ENCODE results near the gene MYO15B. TPM values are rescaled to one million over a fixed set of nuclear protein-coding genes. Genes with fewer than 3 reads are reported as not detected.

MYO15B gene
- polyA plus RNA-seq, 1 donor from 2014 or later, result 2.4 TPM

DNA sequence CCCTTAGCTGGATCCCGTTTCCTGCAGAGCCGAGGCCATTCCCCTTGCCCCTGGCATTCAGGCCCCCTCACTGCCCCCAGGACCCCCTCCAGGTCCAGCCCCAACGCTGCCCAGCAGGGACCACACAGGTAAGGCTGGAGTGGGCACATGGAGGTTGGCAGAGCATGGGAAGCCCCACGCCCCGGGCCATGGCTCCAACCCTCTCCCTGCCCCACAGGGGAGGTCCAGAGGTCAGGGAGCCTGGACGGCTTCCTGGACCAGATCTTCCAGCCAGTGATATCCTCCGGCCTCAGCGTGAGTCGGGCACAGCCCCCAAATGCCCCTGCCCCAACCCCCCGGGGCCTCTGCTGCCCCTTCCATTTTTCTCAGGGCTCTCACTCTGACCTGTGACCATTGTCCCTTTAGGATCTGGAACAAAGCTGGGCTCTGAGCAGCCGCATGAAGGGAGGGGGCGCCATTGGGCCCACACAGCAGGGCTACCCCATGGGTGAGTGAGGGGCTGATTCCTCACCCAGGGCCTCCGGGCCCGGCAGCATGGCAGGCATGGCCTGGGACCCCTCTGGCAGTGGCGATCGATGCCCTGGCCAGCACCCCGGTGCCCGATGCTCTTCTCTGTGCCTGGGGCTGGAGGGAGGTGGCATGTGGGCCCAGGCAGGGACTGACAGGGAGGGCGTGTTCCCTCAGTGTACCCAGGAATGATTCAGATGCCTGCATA, 27.1 kb downstream of the MYO15B start:
- no peak for TF ChIP-seq EZH2 (IDR thresholded peaks at IDR 0.05; ENCODE audit: borderline replicate concordance, insufficient read depth, low read length, poor library complexity, severe bottlenecking)
- TF ChIP-seq RAD21 (conservative IDR thresholded peaks at IDR 0.05), result no peak
- TF ChIP-seq SMC3 (conservative IDR thresholded peaks at IDR 0.05; ENCODE audit: poor library complexity), result no peak
- TF ChIP-seq EP300 (conservative IDR thresholded peaks at IDR 0.05; ENCODE audit: poor library complexity, severe bottlenecking), result no peak
- no peak for TF ChIP-seq MXI1 (conservative IDR thresholded peaks at IDR 0.05; ENCODE audit: poor library complexity, severe bottlenecking)
- TF ChIP-seq POLR2AphosphoS5 (IDR thresholded peaks at IDR 0.05), result no peak
- TF ChIP-seq, protein P1, sequence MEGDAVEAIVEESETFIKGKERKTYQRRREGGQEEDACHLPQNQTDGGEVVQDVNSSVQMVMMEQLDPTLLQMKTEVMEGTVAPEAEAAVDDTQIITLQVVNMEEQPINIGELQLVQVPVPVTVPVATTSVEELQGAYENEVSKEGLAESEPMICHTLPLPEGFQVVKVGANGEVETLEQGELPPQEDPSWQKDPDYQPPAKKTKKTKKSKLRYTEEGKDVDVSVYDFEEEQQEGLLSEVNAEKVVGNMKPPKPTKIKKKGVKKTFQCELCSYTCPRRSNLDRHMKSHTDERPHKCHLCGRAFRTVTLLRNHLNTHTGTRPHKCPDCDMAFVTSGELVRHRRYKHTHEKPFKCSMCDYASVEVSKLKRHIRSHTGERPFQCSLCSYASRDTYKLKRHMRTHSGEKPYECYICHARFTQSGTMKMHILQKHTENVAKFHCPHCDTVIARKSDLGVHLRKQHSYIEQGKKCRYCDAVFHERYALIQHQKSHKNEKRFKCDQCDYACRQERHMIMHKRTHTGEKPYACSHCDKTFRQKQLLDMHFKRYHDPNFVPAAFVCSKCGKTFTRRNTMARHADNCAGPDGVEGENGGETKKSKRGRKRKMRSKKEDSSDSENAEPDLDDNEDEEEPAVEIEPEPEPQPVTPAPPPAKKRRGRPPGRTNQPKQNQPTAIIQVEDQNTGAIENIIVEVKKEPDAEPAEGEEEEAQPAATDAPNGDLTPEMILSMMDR (IDR thresholded peaks at IDR 0.05; ENCODE audit: poor library complexity, severe bottlenecking), result no peak
- TF ChIP-seq TAF1 (IDR thresholded peaks at IDR 0.05; ENCODE audit: low read depth), result no peak
- TF ChIP-seq REST (IDR thresholded peaks at IDR 0.05; ENCODE audit: borderline replicate concordance), result no peak
- Histone ChIP-seq H3K9me3 (ENCODE audit: low read length) (no peaks in the 10 kb centered on the region), H3K79me2 (replicated peaks; ENCODE audit: insufficient read depth, low read length) (no peaks in the 10 kb centered on the region), H3K27me3 (ENCODE audit: insufficient read depth, low read depth, low read length) (no peaks in the 10 kb centered on the region), H3K27ac (ENCODE audit: low read length) (no peak overlapping the region), H3K36me3 (ENCODE audit: insufficient read depth, low read length) (no peaks in the 10 kb centered on the region), H3K9me2 (ENCODE audit: insufficient read depth, low read length) (no peaks in the 10 kb centered on the region), H3F3A (ENCODE audit: insufficient read depth, low read length, poor library complexity, severe bottlenecking) (no peaks in the 10 kb centered on the region), H3K9ac (ENCODE audit: low read length) (no peak overlapping the region), H3K4me3 (ENCODE audit: low read length) (no peak overlapping the region), H2AFZ (ENCODE audit: low read depth, low read length) (no peak overlapping the region), H3K4me2 (ENCODE audit: low read length) (no peak overlapping the region), H4K20me1 (ENCODE audit: insufficient read depth) (no peaks in the 10 kb centered on the region)

- no peak overlapping the region for H2AFZ ChIP-seq (ENCODE audit: low read depth, low read length)
- TF ChIP-seq SMC3 (conservative IDR thresholded peaks at IDR 0.05; ENCODE audit: poor library complexity) (no peak), REST (IDR thresholded peaks at IDR 0.05; ENCODE audit: borderline replicate concordance) (no peak), POLR2AphosphoS5 (IDR thresholded peaks at IDR 0.05) (no peak), TAF1 (IDR thresholded peaks at IDR 0.05; ENCODE audit: low read depth) (no peak), MXI1 (conservative IDR thresholded peaks at IDR 0.05; ENCODE audit: poor library complexity, severe bottlenecking) (no peak), EP300 (conservative IDR thresholded peaks at IDR 0.05; ENCODE audit: poor library complexity, severe bottlenecking) (no peak), RAD21 (conservative IDR thresholded peaks at IDR 0.05) (no peak), EZH2 (IDR thresholded peaks at IDR 0.05; ENCODE audit: borderline replicate concordance, insufficient read depth, low read length, poor library complexity, severe bottlenecking) (no peak)
- TF ChIP-seq, protein P1 (IDR thresholded peaks at IDR 0.05; ENCODE audit: poor library complexity, severe bottlenecking), result no peak
- H3K4me2 ChIP-seq (ENCODE audit: low read length), result no peak overlapping the region
- H3K9me3 ChIP-seq (ENCODE audit: low read length), result no peaks in the 10 kb centered on the region
- H3K27ac ChIP-seq (ENCODE audit: low read length), result no peak overlapping the region
- H3K4me3 ChIP-seq (ENCODE audit: low read length), result no peak overlapping the region
- H3K36me3 ChIP-seq (ENCODE audit: insufficient read depth, low read length), result no peaks in the 10 kb centered on the region
- H4K20me1 ChIP-seq (ENCODE audit: insufficient read depth), result no peaks in the 10 kb centered on the region
- no peak overlapping the region for H3K9ac ChIP-seq (ENCODE audit: low read length)
- H3K27me3 ChIP-seq (ENCODE audit: insufficient read depth, low read depth, low read length), result no peaks in the 10 kb centered on the region
- no peaks in the 10 kb centered on the region for H3K79me2 ChIP-seq (replicated peaks; ENCODE audit: insufficient read depth, low read length)
- no peaks in the 10 kb centered on the region for H3F3A ChIP-seq (ENCODE audit: insufficient read depth, low read length, poor library complexity, severe bottlenecking)
- H3K9me2 ChIP-seq (ENCODE audit: insufficient read depth, low read length), result no peaks in the 10 kb centered on the region
These were observed 27.7 kb downstream of the MYO15B start for GRCh38 chr17:75615301-75615700.
